ENCODE measurements around the gene KRT2.

DNA sequence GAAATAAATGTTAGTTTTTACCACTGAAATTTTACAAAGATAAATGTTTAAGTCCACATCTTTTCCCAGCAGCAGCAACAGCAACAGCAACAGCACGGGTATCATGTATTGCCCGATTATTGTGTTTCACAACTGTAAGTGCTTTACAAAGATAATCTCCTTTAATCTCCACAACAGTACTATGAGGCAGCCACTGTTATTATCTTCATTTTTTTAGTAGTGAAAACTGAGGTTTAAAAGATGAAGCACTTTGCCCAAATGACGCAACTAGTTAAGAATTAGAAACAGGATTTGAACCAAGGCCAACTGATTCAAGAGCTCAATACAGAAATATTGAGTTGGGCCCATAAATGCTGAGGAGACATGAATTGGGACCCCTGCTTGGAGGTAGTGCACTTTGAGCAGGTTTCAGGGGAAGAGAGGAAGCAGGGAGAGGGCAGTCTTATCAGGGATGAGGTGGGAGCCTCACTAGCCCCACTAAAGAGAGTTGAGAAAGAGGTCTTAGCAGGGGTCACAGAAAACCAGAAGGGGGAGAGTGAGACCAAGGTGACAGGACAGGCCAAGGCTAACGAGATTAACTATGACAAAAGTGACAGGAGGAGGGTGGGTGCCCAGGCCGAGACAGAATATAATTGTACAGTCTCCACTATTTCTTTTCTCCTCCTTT lies 15.3 kb downstream of the KRT2 start:
- TF ChIP-seq, protein P1, sequence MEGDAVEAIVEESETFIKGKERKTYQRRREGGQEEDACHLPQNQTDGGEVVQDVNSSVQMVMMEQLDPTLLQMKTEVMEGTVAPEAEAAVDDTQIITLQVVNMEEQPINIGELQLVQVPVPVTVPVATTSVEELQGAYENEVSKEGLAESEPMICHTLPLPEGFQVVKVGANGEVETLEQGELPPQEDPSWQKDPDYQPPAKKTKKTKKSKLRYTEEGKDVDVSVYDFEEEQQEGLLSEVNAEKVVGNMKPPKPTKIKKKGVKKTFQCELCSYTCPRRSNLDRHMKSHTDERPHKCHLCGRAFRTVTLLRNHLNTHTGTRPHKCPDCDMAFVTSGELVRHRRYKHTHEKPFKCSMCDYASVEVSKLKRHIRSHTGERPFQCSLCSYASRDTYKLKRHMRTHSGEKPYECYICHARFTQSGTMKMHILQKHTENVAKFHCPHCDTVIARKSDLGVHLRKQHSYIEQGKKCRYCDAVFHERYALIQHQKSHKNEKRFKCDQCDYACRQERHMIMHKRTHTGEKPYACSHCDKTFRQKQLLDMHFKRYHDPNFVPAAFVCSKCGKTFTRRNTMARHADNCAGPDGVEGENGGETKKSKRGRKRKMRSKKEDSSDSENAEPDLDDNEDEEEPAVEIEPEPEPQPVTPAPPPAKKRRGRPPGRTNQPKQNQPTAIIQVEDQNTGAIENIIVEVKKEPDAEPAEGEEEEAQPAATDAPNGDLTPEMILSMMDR (IDR thresholded peaks at IDR 0.05; ENCODE audit: extremely low read depth in 1 of 2, insufficient read depth in 1 of 2, low read depth in 1 of 2, low read length in 2 of 2): no peak
- TF ChIP-seq POLR2A (IDR thresholded peaks at IDR 0.05; ENCODE audit: low read depth, low read length) (no peak), EZH2 (IDR thresholded peaks at IDR 0.05; ENCODE audit: borderline replicate concordance, low read depth, low read length, severe bottlenecking) (no peak), FOS (IDR thresholded peaks at IDR 0.05; ENCODE audit: borderline replicate concordance, insufficient read depth, low read length) (no peak), POLR2AphosphoS5 (IDR thresholded peaks at IDR 0.05; ENCODE audit: insufficient read depth, low read depth, low read length) (no peak), MYC (IDR thresholded peaks at IDR 0.05; ENCODE audit: low read depth, low read length) (no peak), JUN (IDR thresholded peaks at IDR 0.05; ENCODE audit: borderline replicate concordance, insufficient read depth, insufficient read length, low read depth) (no peak)

All from endothelial cell of umbilical vein (primary cell).